ENCODE results near the gene SCMH1. TPM values are rescaled to one million over a fixed set of nuclear protein-coding genes. Genes with fewer than 3 reads are reported as not detected.
A peak's percentile ranks its signal among the peaks of the same experiment; 100 is the strongest.

Gene SCMH1
- polyA plus RNA-seq, 2 of the 4 experiments (the other 2 are of a cell fraction), result 11.6 to 26.7 TPM

DNA sequence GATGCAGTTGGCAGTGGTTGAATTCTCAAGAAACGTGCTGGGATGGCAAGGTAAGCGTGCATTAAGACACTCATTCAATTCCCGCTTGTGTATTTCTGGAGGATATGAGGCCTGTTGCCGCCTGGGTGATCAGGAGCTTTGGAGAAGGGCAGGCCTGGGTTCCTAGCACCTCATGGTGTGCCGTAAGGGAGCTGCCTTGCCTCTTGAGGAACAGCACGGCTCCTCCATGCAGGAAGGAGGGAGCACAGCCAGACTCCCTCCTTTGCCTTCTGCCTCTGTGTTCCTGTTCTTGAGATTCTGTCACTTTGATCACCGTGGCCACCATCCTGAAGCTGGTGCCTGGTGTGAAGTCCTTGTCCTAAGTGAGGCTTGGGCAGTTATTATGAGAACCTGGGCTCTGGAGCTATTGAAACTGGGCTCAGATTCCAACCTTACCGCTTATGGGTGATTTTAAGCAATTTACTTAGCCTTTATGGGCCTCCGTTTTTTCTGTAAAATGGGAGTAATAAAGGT, 238.9 kb downstream of the SCMH1 start:
- H3K27ac ChIP-seq, result peak overlapping the region; percentile 32 to 74; a peak in 5 of 6 replicates
- no peak overlapping the region for H3K4me3 ChIP-seq
- peaks cover 87% of the 10 kb centered on the region for H3K4me1 ChIP-seq
- POLR2A ChIA-PET, result interaction anchor here (1.0 to 1.8 kb wide), 5 partner anchors 17 to 141 kb away, joined by 3 to 16 read pairs (median 7); partner anchors contain the start of genes CITED4 and CTPS1
- H3K9me3 ChIP-seq, result no peaks in the 10 kb centered on the region
- whole genome bisulfite sequencing (ENCODE audit: missing lambda C conversion rate), result 70% methylated on average over 8 of the region's 9 CpGs
- CTCF ChIA-PET, result interaction anchor here (0.6 to 2.6 kb wide), 17 partner anchors 8 to 199 kb away, joined by 3 to 12 read pairs (median 6); partner anchors contain the start of genes CITED4, CTPS1 and SLFNL1
- peak; percentile 8 to 19; a peak in 3 of 6 replicates for ATAC-seq
- TF ChIP-seq MAFK (IDR thresholded peaks at IDR 0.05; ENCODE audit: partially characterized antibody), result no peak
- 0 out of 2 replicates have a peak, but pooled peaks have one; percentile 61 for TF ChIP-seq POLR2AphosphoS2 (conservative IDR thresholded peaks at IDR 0.05; ENCODE audit: low read length)
- TF ChIP-seq MYC (IDR thresholded peaks at IDR 0.05; ENCODE audit: borderline replicate concordance, low read length), result no peak
- TF ChIP-seq EP300 (IDR thresholded peaks at IDR 0.05), result no peak
- FAIRE-seq, result no peak
- H3K4me2 ChIP-seq, result peak overlapping the region; percentile 24
- no peak for DNase-seq (ENCODE audit: low read depth in 1 of 2, low spot score in 1 of 2)

DNA sequence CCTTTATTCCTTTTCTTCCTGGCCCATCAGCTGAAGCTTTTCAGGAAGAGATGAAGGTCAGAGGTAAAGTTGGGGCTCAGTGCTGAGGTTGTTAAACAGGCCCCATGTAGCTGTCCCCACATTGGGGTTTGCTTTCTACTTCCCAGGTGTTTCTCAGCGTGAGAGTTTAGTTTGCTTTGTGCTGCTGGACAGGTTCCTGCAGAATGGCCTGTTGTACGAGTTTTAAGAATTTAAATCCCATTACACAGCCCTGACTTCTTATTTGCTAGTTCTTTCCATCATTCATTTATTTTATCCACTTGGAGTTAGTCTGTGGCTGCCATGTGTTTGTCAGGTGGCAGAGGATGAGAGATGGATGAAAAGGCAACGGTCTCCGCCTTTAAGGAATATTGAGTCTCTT, 243.4 kb downstream of the SCMH1 start:
- WGBS (ENCODE audit: missing lambda C conversion rate), result 89% methylated on average over 4 of the region's 4 CpGs
- ATAC-seq (no peak), FAIRE-seq (no peak), DNase-seq (ENCODE audit: low read depth in 1 of 2, low spot score in 1 of 2) (no peak)
- CTCF ChIA-PET, result interaction anchor here (0.6 to 0.7 kb wide), 2 partner anchors 25 to 159 kb away, joined by 3 read pairs; no protein-coding TSS in a partner anchor
- no peak for TF ChIP-seq POLR2AphosphoS2 (conservative IDR thresholded peaks at IDR 0.05; ENCODE audit: low read length)
- TF ChIP-seq FOSL2 (IDR thresholded peaks at IDR 0.05), result no peak
- TF ChIP-seq FOSL2 (CRISPR knock-in tag; IDR thresholded peaks at IDR 0.05), result no peak
- TF ChIP-seq JUN (IDR thresholded peaks at IDR 0.05), result no peak
- no peak for TF ChIP-seq RFX5 (IDR thresholded peaks at IDR 0.05)
- TF ChIP-seq, protein P1, sequence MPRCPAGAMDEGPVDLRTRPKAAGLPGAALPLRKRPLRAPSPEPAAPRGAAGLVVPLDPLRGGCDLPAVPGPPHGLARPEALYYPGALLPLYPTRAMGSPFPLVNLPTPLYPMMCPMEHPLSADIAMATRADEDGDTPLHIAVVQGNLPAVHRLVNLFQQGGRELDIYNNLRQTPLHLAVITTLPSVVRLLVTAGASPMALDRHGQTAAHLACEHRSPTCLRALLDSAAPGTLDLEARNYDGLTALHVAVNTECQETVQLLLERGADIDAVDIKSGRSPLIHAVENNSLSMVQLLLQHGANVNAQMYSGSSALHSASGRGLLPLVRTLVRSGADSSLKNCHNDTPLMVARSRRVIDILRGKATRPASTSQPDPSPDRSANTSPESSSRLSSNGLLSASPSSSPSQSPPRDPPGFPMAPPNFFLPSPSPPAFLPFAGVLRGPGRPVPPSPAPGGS (IDR thresholded peaks at IDR 0.05), result no peak
- TF ChIP-seq NPAS2 (CRISPR knock-in tag; IDR thresholded peaks at IDR 0.05; ENCODE audit: borderline replicate concordance), result no peak
- no peak for TF ChIP-seq RARB (CRISPR knock-in tag; IDR thresholded peaks at IDR 0.05)
- no peak for TF ChIP-seq HEYL (CRISPR knock-in tag; IDR thresholded peaks at IDR 0.05)
- no peak overlapping the region for H3K27ac ChIP-seq
- no peak overlapping the region for H3K4me3 ChIP-seq
- H3K9me3 ChIP-seq, result no peaks in the 10 kb centered on the region
- H3K4me1 ChIP-seq, result peaks cover 85% of the 10 kb centered on the region
- POLR2A ChIA-PET, result interaction anchor here (1.0 kb wide), 1 partner anchor 19 kb away, joined by 8 read pairs; the partner anchor contains the start of gene CTPS1
- no peak overlapping the region; the same call in 2 of the 3 replicates for H3K4me2 ChIP-seq

DNA sequence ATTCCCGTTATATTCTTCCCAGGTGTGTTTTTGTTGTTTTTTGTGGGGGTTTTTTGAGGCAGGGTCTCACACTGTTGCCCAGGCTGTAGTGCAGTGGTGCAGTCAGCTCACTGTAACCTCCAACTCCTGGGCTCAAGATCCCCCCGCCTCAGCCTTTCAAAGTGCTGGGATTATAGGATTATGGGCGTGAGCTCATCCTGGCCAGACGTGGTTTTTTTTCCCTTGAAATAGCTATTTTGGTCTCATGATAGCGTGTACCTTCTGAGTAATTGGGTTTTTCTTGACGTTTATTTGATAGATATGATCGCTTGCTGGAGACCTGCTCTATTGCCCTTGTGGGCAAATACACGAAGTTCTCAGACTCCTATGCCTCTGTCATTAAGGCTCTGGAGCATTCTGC, 245.0 kb downstream of the SCMH1 start:
- TF ChIP-seq, protein P2, sequence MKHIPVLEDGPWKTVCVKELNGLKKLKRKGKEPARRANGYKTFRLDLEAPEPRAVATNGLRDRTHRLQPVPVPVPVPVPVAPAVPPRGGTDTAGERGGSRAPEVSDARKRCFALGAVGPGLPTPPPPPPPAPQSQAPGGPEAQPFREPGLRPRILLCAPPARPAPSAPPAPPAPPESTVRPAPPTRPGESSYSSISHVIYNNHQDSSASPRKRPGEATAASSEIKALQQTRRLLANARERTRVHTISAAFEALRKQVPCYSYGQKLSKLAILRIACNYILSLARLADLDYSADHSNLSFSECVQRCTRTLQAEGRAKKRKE (CRISPR knock-in tag; IDR thresholded peaks at IDR 0.05; ENCODE audit: low read depth), result no peak
- TF ChIP-seq, protein P3, sequence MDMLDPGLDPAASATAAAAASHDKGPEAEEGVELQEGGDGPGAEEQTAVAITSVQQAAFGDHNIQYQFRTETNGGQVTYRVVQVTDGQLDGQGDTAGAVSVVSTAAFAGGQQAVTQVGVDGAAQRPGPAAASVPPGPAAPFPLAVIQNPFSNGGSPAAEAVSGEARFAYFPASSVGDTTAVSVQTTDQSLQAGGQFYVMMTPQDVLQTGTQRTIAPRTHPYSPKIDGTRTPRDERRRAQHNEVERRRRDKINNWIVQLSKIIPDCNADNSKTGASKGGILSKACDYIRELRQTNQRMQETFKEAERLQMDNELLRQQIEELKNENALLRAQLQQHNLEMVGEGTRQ (IDR thresholded peaks at IDR 0.05), result no peak
- no peak for TF ChIP-seq ZFP36 (IDR thresholded peaks at IDR 0.05; ENCODE audit: borderline replicate concordance, partially characterized antibody)
- TF ChIP-seq HEYL (CRISPR knock-in tag; IDR thresholded peaks at IDR 0.05), result no peak
- no peak for TF ChIP-seq KDM1A (IDR thresholded peaks at IDR 0.05; ENCODE audit: low read depth)
- no peak for TF ChIP-seq HOXB5 (CRISPR knock-in tag; IDR thresholded peaks at IDR 0.05)
- TF ChIP-seq CEBPB (IDR thresholded peaks at IDR 0.05), result no peak
- TF ChIP-seq FOSB (CRISPR knock-in tag; IDR thresholded peaks at IDR 0.05), result no peak
- TF ChIP-seq POLR2AphosphoS2 (conservative IDR thresholded peaks at IDR 0.05; ENCODE audit: low read length), result no peak
- no peak for TF ChIP-seq GATA3 (IDR thresholded peaks at IDR 0.05; ENCODE audit: borderline replicate concordance)
- TF ChIP-seq FOXS1 (CRISPR knock-in tag; IDR thresholded peaks at IDR 0.05), result no peak
- no peak for TF ChIP-seq SMC3 (IDR thresholded peaks at IDR 0.05)
- 81% methylated on average over 8 of the region's 8 CpGs for WGBS (ENCODE audit: missing lambda C conversion rate)
- Histone ChIP-seq H3K9me3 (no peaks in the 10 kb centered on the region), H3K4me1 (peaks cover 78% of the 10 kb centered on the region), H3K27ac (0 out of 6 replicates have a peak overlapping the region, but pooled peaks of 1 of the 2 experiments have one; percentile 26), H3K4me3 (no peak overlapping the region), H3K4me2 (no peak overlapping the region)
- ATAC-seq (no peak), DNase-seq (ENCODE audit: low read depth in 1 of 2, low spot score in 1 of 2) (no peak), FAIRE-seq (no peak)
- CTCF ChIA-PET, result interaction anchor here (1.0 to 1.2 kb wide), 2 partner anchors 17 to 48 kb away, joined by 3 to 4 read pairs; partner anchors contain the start of gene CTPS1
- POLR2A ChIA-PET, result no interaction called here
